Fibroblast of lung (primary cell): ENCODE data around the gene AAMP. TPM values are rescaled to one million over a fixed set of nuclear protein-coding genes. Genes with fewer than 3 reads are reported as not detected.

Experiments
- DNase-seq, 2 donors: peaks; one replicate each; pipeline versions ENCODE4 v3.0.0 to v3.0.0-alpha.2; 2010; ENCODE audit warnings: low read depth in 2 of 2
- H2AFZ ChIP-seq: 2 replicates; pipeline ENCODE4 v1.5.1; 2012; ENCODE audit warnings: low read length, control low read depth, inconsistent platforms
- H3K27ac ChIP-seq: 2 replicates; pipeline ENCODE4 v1.5.1; 2011; ENCODE audit warnings: low read length, control low read depth; ENCODE audit not compliant: insufficient read depth
- H3K27me3 ChIP-seq: 2 replicates; pipeline ENCODE4 v1.5.1; 2011; ENCODE audit warnings: mild to moderate bottlenecking, low read length; ENCODE audit not compliant: control insufficient read depth, insufficient read depth
- H3K36me3 ChIP-seq: 2 replicates; pipeline ENCODE4 v1.5.1; 2011; ENCODE audit warnings: low read length; ENCODE audit not compliant: control insufficient read depth, insufficient read depth
- H3K4me1 ChIP-seq: 2 replicates; pipeline ENCODE4 v1.5.1; 2011; ENCODE audit warnings: low read length; ENCODE audit not compliant: control insufficient read depth, insufficient read depth; ENCODE audit errors: extremely low read depth
- H3K4me2 ChIP-seq: 2 replicates; pipeline ENCODE4 v1.5.1; 2011; ENCODE audit warnings: low read length, control low read depth; ENCODE audit not compliant: insufficient read depth; ENCODE audit errors: extremely low read depth
- H3K4me3 ChIP-seq, 4 experiments: fragments of 200-600 bp in 1 of 4; sonication (generic) in 1 of 4; replicated peaks in 1 of 4; 2 replicates each; pipeline ENCODE4 v1.5.1; 2011 to 2016; ENCODE audit warnings: low read length in 4 of 4, low read depth in 3 of 4, mild to moderate bottlenecking in 3 of 4, control low read depth in 2 of 4, inconsistent platforms in 1 of 4, mixed read lengths in 1 of 4; ENCODE audit not compliant: insufficient read depth in 1 of 4; ENCODE audit errors: control extremely low read depth in 1 of 4
- H3K79me2 ChIP-seq: 2 replicates; pipeline ENCODE4 v1.5.1; 2012; ENCODE audit warnings: mild to moderate bottlenecking, low read length, inconsistent platforms; ENCODE audit not compliant: control insufficient read depth, insufficient read depth
- H3K9ac ChIP-seq: 2 replicates; pipeline ENCODE4 v1.5.1; 2011; ENCODE audit warnings: mild to moderate bottlenecking, low read length, control low read depth; ENCODE audit not compliant: insufficient read depth
- H3K9me3 ChIP-seq: 2 replicates; pipeline ENCODE4 v1.5.1; 2012; ENCODE audit warnings: low read depth, low read length; ENCODE audit not compliant: control insufficient read depth, insufficient read depth
- H4K20me1 ChIP-seq: 2 replicates; pipeline ENCODE4 v1.5.1; 2011; ENCODE audit warnings: low read length; ENCODE audit not compliant: control insufficient read depth, insufficient read depth; ENCODE audit errors: extremely low read depth
- CTCF ChIP-seq, 2 donors: IDR thresholded peaks in 1 of 2; conservative IDR thresholded peaks in 1 of 2; 1 replicate in 1 of 2; 2 replicates in 1 of 2; pipeline ENCODE4 v1.5.1; 2011 to 2012; ENCODE audit warnings: low read length in 2 of 2, control low read depth in 1 of 2, inconsistent platforms in 1 of 2, low read depth in 1 of 2, mild to moderate bottlenecking in 1 of 2
- EZH2 ChIP-seq: IDR thresholded peaks from 2 replicates; pipeline ENCODE4 v1.5.1; 2012; ENCODE audit warnings: low read length, control low read depth, mild to moderate bottlenecking; ENCODE audit errors: missing control alignments
- polyA plus RNA-seq, 2 donors: library from polyadenylated mRNA; depleted of rRNA in 1 of 2; stranded (reverse) in 1 of 2; unstranded in 1 of 2; fragments of >200 nt; gene quantifications; 2 replicates each; pipeline ENCODE4 v1.2.1, GENCODE V29; 2011 to 2012; ENCODE audit warnings: missing spikeins in 1 of 2
- total RNA-seq: library from RNA; depleted of rRNA; stranded (reverse); fragments of >200 nt; gene quantifications from 2 replicates; pipeline ENCODE4 v1.2.1, GENCODE V29; 2014

The AAMP gene
- total and polyA plus RNA-seq, 2 donors (not counting 1 experiment from before 2014, with no cell fraction given): 53.1 to 110 TPM

GRCh38 chr2:218264773-218265561 lies 5.0 kb downstream of the AAMP start:
- no peak overlapping the region for H3K4me3 ChIP-seq
- H3K9me3 ChIP-seq: no peaks in the 10 kb centered on the region
- no peak overlapping the region for H2AFZ ChIP-seq
- H3K36me3 ChIP-seq: peaks cover 11% of the 10 kb centered on the region
- TF ChIP-seq EZH2: no peak
- TF ChIP-seq CTCF (conservative IDR thresholded peaks at IDR 0.05 in 1 of 2, IDR thresholded peaks at IDR 0.05 in 1 of 2; ENCODE audit: low read depth in 1 of 2, low read length in 2 of 2): no peak
- no peak overlapping the region for H3K27ac ChIP-seq
- no peak overlapping the region for H3K4me2 ChIP-seq
- H3K27me3 ChIP-seq: no peaks in the 10 kb centered on the region
- no peak for DNase-seq
- no peaks in the 10 kb centered on the region for H4K20me1 ChIP-seq
- H3K79me2 ChIP-seq: peaks cover 10% of the 10 kb centered on the region
- H3K4me1 ChIP-seq: no peaks in the 10 kb centered on the region
- no peak overlapping the region for H3K9ac ChIP-seq

GRCh38 chr2:218263817-218264641 lies 5.9 kb downstream of the AAMP start:
- Histone ChIP-seq H2AFZ (no peak overlapping the region), H3K36me3 (peaks cover 11% of the 10 kb centered on the region), H3K9me3 (no peaks in the 10 kb centered on the region), H3K79me2 (peaks cover 2% of the 10 kb centered on the region), H3K4me1 (peaks cover 4% of the 10 kb centered on the region), H4K20me1 (no peaks in the 10 kb centered on the region), H3K4me3 (no peak overlapping the region), H3K4me2 (no peak overlapping the region), H3K27ac (no peak overlapping the region), H3K27me3 (no peaks in the 10 kb centered on the region), H3K9ac (no peak overlapping the region)
- TF ChIP-seq CTCF (conservative IDR thresholded peaks at IDR 0.05 in 1 of 2, IDR thresholded peaks at IDR 0.05 in 1 of 2; ENCODE audit: low read depth in 1 of 2, low read length in 2 of 2) (peak in 1 of 2 donors; percentile 17), EZH2 (no peak)
- no peak for DNase-seq
